Osteocyte (in vitro differentiated cells): Measurements from ENCODE around the gene IGF2BP1. TPM values are rescaled to one million over a fixed set of nuclear protein-coding genes. Genes with fewer than 3 reads are reported as not detected.
"Not testable (repeated sequence)": the region's sequence is repeated elsewhere in the genome, so short reads cannot be mapped to it uniquely, and the experiment has no call there.

ENCODE experiments used
- DNase-seq: peaks from one replicate; pipeline ENCODE4 v3.0.0; 2021; ENCODE audit warnings: mixed read lengths; ENCODE audit not compliant: unreplicated experiment; ENCODE audit errors: extremely low spot score
- H3K27ac Mint-ChIP-seq: one replicate; pipeline ENCODE4 v1.8.0; 2021; ENCODE audit warnings: mild to moderate bottlenecking, mixed read lengths; ENCODE audit not compliant: unreplicated experiment
- H3K27me3 Mint-ChIP-seq: one replicate; pipeline ENCODE4 v1.8.0; 2021; ENCODE audit warnings: mixed read lengths; ENCODE audit not compliant: unreplicated experiment
- H3K36me3 Mint-ChIP-seq: one replicate; pipeline ENCODE4 v1.8.0; 2021; ENCODE audit warnings: mixed read lengths; ENCODE audit not compliant: unreplicated experiment
- H3K4me1 Mint-ChIP-seq: one replicate; pipeline ENCODE4 v1.8.0; 2021; ENCODE audit warnings: mixed read lengths; ENCODE audit not compliant: unreplicated experiment
- H3K4me3 Mint-ChIP-seq: one replicate; pipeline ENCODE4 v1.8.0; 2021; ENCODE audit warnings: mild to moderate bottlenecking, moderate library complexity, mixed read lengths; ENCODE audit not compliant: unreplicated experiment
- H3K9me3 Mint-ChIP-seq: one replicate; pipeline ENCODE4 v1.8.0; 2021; ENCODE audit warnings: mixed read lengths; ENCODE audit not compliant: unreplicated experiment
- CTCF ChIP-seq: fragments of 200-600 bp; sonication (generic); IDR thresholded peaks from 2 replicates; pipeline ENCODE4 v1.5.0; 2021; ENCODE audit warnings: antibody characterized with exemption, mild to moderate bottlenecking, moderate library complexity
- total RNA-seq: library from RNA; stranded (reverse); gene quantifications from 2 replicates; pipeline ENCODE4 v1.2.1, GENCODE V29; 2021

Gene IGF2BP1
- total RNA-seq, 1 donor from 2014 or later: 47.6 TPM

- no peak for TF ChIP-seq CTCF
- Mint-ChIP-seq H3K36me3 (no peaks in the 10 kb centered on the region), H3K9me3 (no peaks in the 10 kb centered on the region)
Measured at GRCh38 chr17:49079840-49080663, 82.9 kb downstream of the IGF2BP1 start.

GRCh38 chr17:49082231-49082630, 85.0 kb downstream of the IGF2BP1 start:
- Mint-ChIP-seq H3K4me3 (no peak overlapping the region), H3K4me1 (peaks cover 11% of the 10 kb centered on the region), H3K9me3 (no peaks in the 10 kb centered on the region), H3K27me3 (peaks cover 39% of the 10 kb centered on the region), H3K27ac (no peak overlapping the region), H3K36me3 (no peaks in the 10 kb centered on the region)
- DNase-seq: no peak
- TF ChIP-seq CTCF: no peak

More at GRCh38 chr17:49079840-49080663, 82.9 kb downstream of the IGF2BP1 start:
- peaks cover 18% of the 10 kb centered on the region for H3K4me1 Mint-ChIP-seq
- H3K4me3 Mint-ChIP-seq: no peak overlapping the region
- peaks cover 21% of the 10 kb centered on the region for H3K27me3 Mint-ChIP-seq
- H3K27ac Mint-ChIP-seq: no peak overlapping the region
- DNase-seq: no peak

GRCh38 chr17:49085046-49085445, 87.9 kb downstream of the IGF2BP1 start:
- not testable (repeated sequence) for DNase-seq, H3K27ac Mint-ChIP-seq, H3K36me3 Mint-ChIP-seq, H3K4me1 Mint-ChIP-seq, H3K4me3 Mint-ChIP-seq, H3K9me3 Mint-ChIP-seq
- peaks cover 39% of the 10 kb centered on the region for H3K27me3 Mint-ChIP-seq

GRCh38 chr17:49085565-49086315, 88.6 kb downstream of the IGF2BP1 start:
- H3K36me3 Mint-ChIP-seq: no peaks in the 10 kb centered on the region
- TF ChIP-seq CTCF: no peak
- H3K27me3 Mint-ChIP-seq: peaks cover 39% of the 10 kb centered on the region
- no peaks in the 10 kb centered on the region for H3K9me3 Mint-ChIP-seq
- H3K4me3 Mint-ChIP-seq: no peak overlapping the region
- peaks cover 7% of the 10 kb centered on the region for H3K4me1 Mint-ChIP-seq
- no peak for DNase-seq
- no peak overlapping the region for H3K27ac Mint-ChIP-seq

- no peak overlapping the region for H3K4me3 Mint-ChIP-seq
- no peak for DNase-seq
- H3K9me3 Mint-ChIP-seq: no peaks in the 10 kb centered on the region
- no peak for TF ChIP-seq CTCF
- H3K4me1 Mint-ChIP-seq: peaks cover 7% of the 10 kb centered on the region
- H3K36me3 Mint-ChIP-seq: no peaks in the 10 kb centered on the region
- H3K27ac Mint-ChIP-seq: no peak overlapping the region
- peaks cover 36% of the 10 kb centered on the region for H3K27me3 Mint-ChIP-seq
Measured at GRCh38 chr17:49086316-49086605, 89.1 kb downstream of the IGF2BP1 start.
